GM19099 (cell line): Measurements from ENCODE around the gene ARX.

Experiments
- POLR2A ChIP-seq: IDR thresholded peaks from 3 replicates; pipeline ENCODE4 v1.6.1; 2011; ENCODE audit warnings: low read depth; ENCODE audit not compliant: insufficient read length; ENCODE audit errors: extremely low read depth

Gene ARX

GRCh38 chrX:25009407-25009806 lies 6.4 kb downstream of the ARX start:
- TF ChIP-seq POLR2A = no peak

- no peak for TF ChIP-seq POLR2A
Measured at GRCh38 chrX:25007059-25008053, 8.4 kb downstream of the ARX start.

- no peak for TF ChIP-seq POLR2A
Measured at GRCh38 chrX:25006586-25007058, 9.1 kb downstream of the ARX start.

- TF ChIP-seq POLR2A = no peak
Measured at GRCh38 chrX:25005382-25006185, 10.2 kb downstream of the ARX start.

GRCh38 chrX:25005034-25005381 lies 10.8 kb downstream of the ARX start:
- TF ChIP-seq POLR2A = no peak

GRCh38 chrX:25004485-25005032 lies 11.2 kb downstream of the ARX start:
- no peak for TF ChIP-seq POLR2A

- TF ChIP-seq POLR2A = no peak
Measured at GRCh38 chrX:25004040-25004439, 11.7 kb downstream of the ARX start.

- no peak for TF ChIP-seq POLR2A
Measured at GRCh38 chrX:25003066-25003849, 12.5 kb downstream of the ARX start.

GRCh38 chrX:25002661-25003020 lies 13.1 kb downstream of the ARX start:
- no peak for TF ChIP-seq POLR2A

GRCh38 chrX:25001808-25002660 lies 13.7 kb downstream of the ARX start:
- TF ChIP-seq POLR2A = no peak

GRCh38 chrX:24999511-24999910 lies 16.3 kb downstream of the ARX start:
- TF ChIP-seq POLR2A = no peak

- no peak for TF ChIP-seq POLR2A
Measured at GRCh38 chrX:24996096-24996709, 19.6 kb downstream of the ARX start.

GRCh38 chrX:24993879-24994278 lies 21.9 kb downstream of the ARX start:
- no peak for TF ChIP-seq POLR2A
